Breast epithelium (tissue), 4 donors: ENCODE data around the gene GPC6. TPM values are rescaled to one million over a fixed set of nuclear protein-coding genes. Genes with fewer than 3 reads are reported as not detected.
"Not testable (repeated sequence)": the region's sequence is repeated elsewhere in the genome, so short reads cannot be mapped to it uniquely, and the experiment has no call there.

Experiments
- DNase-seq, 2 donors: peaks; one replicate each; pipeline ENCODE4 v3.0.0-alpha.2; 2019; ENCODE audit warnings: low spot score in 2 of 2
- H3K27ac ChIP-seq, 2 donors: fragments of 200-600 bp; sonication (generic) in 1 of 2; one replicate each; pipeline ENCODE4 v1.5.1; 2016 to 2019; ENCODE audit warnings: mild to moderate bottlenecking in 1 of 2
- H3K27me3 ChIP-seq, 2 donors: fragments of 200-600 bp; sonication (generic) in 1 of 2; one replicate each; pipeline versions ENCODE4 v1.5.1 to v1.6.0; 2017 to 2019; ENCODE audit warnings: control low read depth in 1 of 2, mild to moderate bottlenecking in 1 of 2
- H3K36me3 ChIP-seq: fragments of 200-600 bp; one replicate; pipeline ENCODE4 v1.5.1; 2019
- H3K4me1 ChIP-seq, 2 donors: fragments of 200-600 bp; sonication (generic); one replicate each; pipeline ENCODE4 v1.5.1; 2016 to 2019; ENCODE audit warnings: control low read depth in 1 of 2
- H3K4me3 ChIP-seq, 3 donors: fragments of 200-600 bp; sonication (generic); 1 replicate in 2 of 3; 2 replicates in 1 of 3; pipeline ENCODE4 v1.5.1; 2016 to 2019; ENCODE audit warnings: mild to moderate bottlenecking in 3 of 3, moderate library complexity in 2 of 3
- H3K9me3 ChIP-seq, 2 donors: fragments of 200-600 bp; sonication (generic) in 1 of 2; one replicate each; pipeline ENCODE4 v1.5.1; 2016 to 2019; ENCODE audit warnings: control low read depth in 1 of 2
- CTCF ChIP-seq, 3 donors: fragments of 450-650 bp; IDR thresholded peaks; one replicate each; pipeline ENCODE4 v1.5.1; 2016 to 2017; ENCODE audit warnings: antibody characterized with exemption in 3 of 3, mild to moderate bottlenecking in 3 of 3, moderate library complexity in 3 of 3
- POLR2A ChIP-seq: fragments of 450-650 bp; IDR thresholded peaks from one replicate; pipeline ENCODE4 v1.6.1; 2016; ENCODE audit warnings: antibody characterized with exemption, mild to moderate bottlenecking, moderate library complexity
- POLR2AphosphoS5 ChIP-seq, 3 donors: sonication (generic); formaldehyde crosslinking; IDR thresholded peaks; one replicate each; pipeline ENCODE4 v1.6.1; 2017; ENCODE audit warnings: antibody characterized with exemption in 3 of 3
- intact Hi-C: fragments of 100-400 bp; cut with DNase I; formaldehyde crosslinking; loops from one replicate; pipeline ENCODE4 v1.15.1; 2023; ENCODE audit warnings: low total_unique reads
- total RNA-seq, 3 donors: library from RNA; depleted of rRNA; stranded (reverse); fragments of >200 nt; gene quantifications; one replicate each; pipeline ENCODE4 v1.1.0, GENCODE V29; 2016

Gene GPC6
- total RNA-seq, 3 donors from 2014 or later: 3.5 to 44.0 (median 4.9) TPM

- no peaks in the 10 kb centered on the region for H3K4me1 ChIP-seq
- no peaks in the 10 kb centered on the region for H3K9me3 ChIP-seq
- DNase-seq: no peak
- no peaks in the 10 kb centered on the region for H3K27me3 ChIP-seq
- TF ChIP-seq CTCF (IDR thresholded peaks at IDR 0.05) (no peak), POLR2AphosphoS5 (IDR thresholded peaks at IDR 0.05) (no peak), POLR2A (no peak)
- H3K36me3 ChIP-seq: no peaks in the 10 kb centered on the region
- H3K27ac ChIP-seq: no peak overlapping the region
- intact Hi-C loops: no loop called here
- no peak overlapping the region for H3K4me3 ChIP-seq
Measured at GRCh38 chr13:93450191-93450621, 223.6 kb downstream of the GPC6 start.

DNA sequence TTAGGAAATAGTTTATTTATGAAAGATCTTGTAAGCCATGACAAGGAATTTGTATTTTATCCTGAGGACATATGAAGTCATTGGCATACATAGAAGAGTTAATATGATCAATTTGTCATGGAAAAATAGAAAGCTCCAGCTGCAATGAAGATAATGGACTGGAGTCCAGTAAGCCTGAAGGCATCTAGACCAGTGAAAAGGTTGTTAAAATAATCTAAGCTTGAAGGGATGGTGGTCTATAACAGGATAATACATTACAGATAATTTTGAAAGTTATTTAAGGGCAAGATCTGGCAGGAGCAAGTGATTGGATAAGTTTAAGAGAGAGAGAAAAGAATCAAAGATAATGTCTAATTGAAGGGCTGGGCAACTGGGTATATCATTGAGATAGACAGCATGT lies 224.2 kb downstream of the GPC6 start:
- no peak for TF ChIP-seq POLR2A
- no peak for TF ChIP-seq CTCF (IDR thresholded peaks at IDR 0.05)
- TF ChIP-seq POLR2AphosphoS5 (IDR thresholded peaks at IDR 0.05): no peak
- Histone ChIP-seq H3K9me3 (no peaks in the 10 kb centered on the region), H3K27me3 (no peaks in the 10 kb centered on the region), H3K27ac (no peak overlapping the region), H3K4me3 (no peak overlapping the region), H3K36me3 (no peaks in the 10 kb centered on the region), H3K4me1 (no peaks in the 10 kb centered on the region)
- no peak for DNase-seq
- intact Hi-C loops: no loop called here

GRCh38 chr13:93454676-93455235 lies 228.1 kb downstream of the GPC6 start:
- H3K9me3 ChIP-seq, H3K4me3 ChIP-seq, H3K27me3 ChIP-seq, H3K27ac ChIP-seq, H3K4me1 ChIP-seq, H3K36me3 ChIP-seq, DNase-seq: not testable (repeated sequence)
- intact Hi-C loops: loop anchor here (5.0 kb wide), 1 partner anchor 593 kb away; no protein-coding TSS in a partner anchor

- intact Hi-C loops: loop anchor here (5.0 kb wide), 1 partner anchor 591 kb away; no protein-coding TSS in a partner anchor
- Histone ChIP-seq H3K4me3 (no peak overlapping the region), H3K27me3 (no peaks in the 10 kb centered on the region), H3K36me3 (no peaks in the 10 kb centered on the region), H3K27ac (no peak overlapping the region), H3K4me1 (no peaks in the 10 kb centered on the region), H3K9me3 (no peaks in the 10 kb centered on the region)
- no peak for DNase-seq
- no peak for TF ChIP-seq POLR2AphosphoS5 (IDR thresholded peaks at IDR 0.05)
- TF ChIP-seq CTCF (IDR thresholded peaks at IDR 0.05): no peak
- no peak for TF ChIP-seq POLR2A
Measured at GRCh38 chr13:93455861-93456260, 229.3 kb downstream of the GPC6 start.

DNA sequence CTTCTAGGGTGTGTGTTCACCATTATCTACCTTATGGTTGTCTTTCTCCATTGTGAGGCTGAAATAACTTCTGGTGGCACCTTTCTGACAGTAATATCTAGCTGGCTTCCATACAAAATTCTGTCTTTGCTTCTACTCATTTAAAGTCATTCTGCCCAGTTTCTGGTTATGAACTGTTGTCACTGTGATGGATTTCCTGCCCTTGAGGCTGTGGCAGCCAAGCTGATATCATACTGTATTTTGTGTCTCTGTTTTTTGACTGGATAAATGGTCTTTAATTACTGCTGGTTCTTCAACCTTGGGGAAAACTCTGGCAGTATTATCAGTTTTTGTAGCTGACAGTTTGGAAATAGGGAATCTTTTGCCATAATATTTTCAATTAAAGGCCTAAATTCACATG lies 233.4 kb downstream of the GPC6 start:
- Histone ChIP-seq H3K4me3 (no peak overlapping the region), H3K9me3 (no peaks in the 10 kb centered on the region), H3K4me1 (no peaks in the 10 kb centered on the region), H3K27me3 (no peaks in the 10 kb centered on the region), H3K27ac (no peak overlapping the region), H3K36me3 (no peaks in the 10 kb centered on the region)
- DNase-seq: no peak
- no peak for TF ChIP-seq POLR2AphosphoS5 (IDR thresholded peaks at IDR 0.05)
- no peak for TF ChIP-seq POLR2A
- no peak for TF ChIP-seq CTCF (IDR thresholded peaks at IDR 0.05)
- intact Hi-C loops: no loop called here

GRCh38 chr13:93462151-93462550 lies 235.5 kb downstream of the GPC6 start:
- TF ChIP-seq POLR2AphosphoS5 (IDR thresholded peaks at IDR 0.05) (no peak), CTCF (IDR thresholded peaks at IDR 0.05) (no peak), POLR2A (no peak)
- Histone ChIP-seq H3K36me3 (no peaks in the 10 kb centered on the region), H3K27me3 (no peaks in the 10 kb centered on the region), H3K4me1 (no peaks in the 10 kb centered on the region), H3K9me3 (no peaks in the 10 kb centered on the region), H3K27ac (no peak overlapping the region), H3K4me3 (no peak overlapping the region)
- intact Hi-C loops: no loop called here
- no peak for DNase-seq
